SK-N-MC (cell line): ENCODE results near the gene FOXP1.

Source experiments
- DNase-seq: peaks from one replicate; pipeline ENCODE4 v3.0.0-alpha.2; 2011; ENCODE audit warnings: low read depth, low spot score
- H3K27ac ChIP-seq: fragments of 200-600 bp; sonication (generic); 2 replicates; pipeline ENCODE4 v1.5.1; 2016; ENCODE audit warnings: mixed run types
- H3K36me3 ChIP-seq: fragments of 200-600 bp; sonication (generic); 2 replicates; pipeline ENCODE4 v1.6.1; 2017; ENCODE audit warnings: antibody characterized with exemption, low read length, mixed read lengths; ENCODE audit not compliant: insufficient read depth
- H3K4me3 ChIP-seq: fragments of 200-600 bp; sonication (generic); 2 replicates; pipeline ENCODE4 v1.5.1; 2016
- H3K9ac ChIP-seq: fragments of 200-600 bp; sonication (generic); 2 replicates; pipeline ENCODE4 v1.8.0; 2017; ENCODE audit warnings: mixed run types, mixed read lengths; ENCODE audit not compliant: insufficient read length
- H3K9me3 ChIP-seq: fragments of 200-600 bp; sonication (generic); 2 replicates; pipeline ENCODE4 v1.6.1; 2017; ENCODE audit warnings: low read depth, mild to moderate bottlenecking, antibody characterized with exemption, low read length, moderate library complexity, mixed read lengths
- EZH2 ChIP-seq: fragments of 200-600 bp; sonication (generic); IDR thresholded peaks from one replicate; pipeline ENCODE4 v1.6.1; 2017; ENCODE audit warnings: antibody characterized with exemption
- FOXP2 ChIP-seq: optimal IDR thresholded peaks from 2 replicates; pipeline ENCODE3; 2011; ENCODE audit warnings: mild to moderate bottlenecking, moderate library complexity; ENCODE audit not compliant: insufficient read depth; ENCODE audit errors: extremely low read length, control extremely low read depth
- POLR2AphosphoS5 ChIP-seq: IDR thresholded peaks from 2 replicates; pipeline ENCODE4 v1.6.1; 2012; ENCODE audit warnings: mild to moderate bottlenecking, low read depth, low read length, borderline replicate concordance

Gene FOXP1

GRCh38 chr3:71429597-71429988 lies 153.9 kb downstream of the FOXP1 start:
- H3K27ac ChIP-seq: no peak overlapping the region
- no peaks in the 10 kb centered on the region for H3K9me3 ChIP-seq
- H3K4me3 ChIP-seq: no peak overlapping the region
- TF ChIP-seq EZH2 (no peak), FOXP2 (no peak), POLR2AphosphoS5 (no peak)
- no peaks in the 10 kb centered on the region for H3K36me3 ChIP-seq
- H3K9ac ChIP-seq: no peak overlapping the region
- DNase-seq: no peak

GRCh38 chr3:71428841-71429596 lies 154.5 kb downstream of the FOXP1 start:
- H3K9me3 ChIP-seq: no peaks in the 10 kb centered on the region
- H3K9ac ChIP-seq: no peak overlapping the region
- H3K4me3 ChIP-seq: no peak overlapping the region
- no peak for DNase-seq
- no peaks in the 10 kb centered on the region for H3K36me3 ChIP-seq
- no peak overlapping the region for H3K27ac ChIP-seq
- TF ChIP-seq EZH2 (no peak), POLR2AphosphoS5 (no peak), FOXP2 (no peak)

GRCh38 chr3:71425491-71426071 lies 157.9 kb downstream of the FOXP1 start:
- H3K27ac ChIP-seq: no peak overlapping the region
- no peak for TF ChIP-seq POLR2AphosphoS5
- no peak for TF ChIP-seq EZH2
- no peak for TF ChIP-seq FOXP2
- no peaks in the 10 kb centered on the region for H3K9me3 ChIP-seq
- no peak for DNase-seq
- no peak overlapping the region for H3K4me3 ChIP-seq
- no peaks in the 10 kb centered on the region for H3K36me3 ChIP-seq
- H3K9ac ChIP-seq: no peak overlapping the region

GRCh38 chr3:71423151-71423906 lies 160.2 kb downstream of the FOXP1 start:
- Histone ChIP-seq H3K9ac (no peak overlapping the region), H3K27ac (no peak overlapping the region), H3K4me3 (no peak overlapping the region), H3K9me3 (no peaks in the 10 kb centered on the region), H3K36me3 (no peaks in the 10 kb centered on the region)
- no peak for TF ChIP-seq EZH2
- no peak for TF ChIP-seq POLR2AphosphoS5
- peak; percentile 40 for DNase-seq

DNA sequence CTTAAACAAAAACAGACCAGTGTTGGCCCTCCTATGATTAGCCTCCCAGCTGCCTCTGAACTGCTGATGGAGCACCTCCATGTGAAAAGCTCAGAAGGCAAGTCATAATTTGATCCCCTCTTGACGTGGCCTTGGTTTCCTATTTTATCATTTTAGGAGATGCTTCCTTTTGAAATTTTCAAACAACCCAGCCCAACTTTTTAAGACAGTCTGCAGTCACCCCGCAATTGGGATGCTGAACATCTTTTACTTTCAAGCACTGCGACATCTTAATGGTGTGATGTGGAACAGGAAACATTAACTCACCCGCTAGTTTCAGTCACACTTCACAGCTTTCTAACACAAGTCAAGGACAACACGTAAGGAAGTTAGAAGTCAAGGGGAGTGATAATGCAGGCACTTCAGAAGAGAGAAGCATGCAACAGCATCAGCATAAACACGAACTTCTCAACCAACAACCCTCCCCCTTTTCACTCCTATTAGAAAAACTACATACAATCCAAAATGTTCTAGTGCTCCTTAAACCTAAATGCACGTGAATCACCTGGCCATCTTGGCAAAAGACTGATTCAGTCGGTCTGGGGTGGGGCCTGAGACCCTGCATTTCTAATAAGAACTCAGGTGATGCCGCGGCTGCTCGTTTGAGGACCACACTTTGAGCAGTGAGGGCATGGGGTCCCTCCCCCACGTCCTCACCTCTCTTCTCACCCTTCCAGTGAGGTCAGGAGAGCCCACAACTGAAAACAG lies 161.5 kb downstream of the FOXP1 start:
- H3K36me3 ChIP-seq: no peaks in the 10 kb centered on the region
- no peak overlapping the region for H3K9ac ChIP-seq
- no peaks in the 10 kb centered on the region for H3K9me3 ChIP-seq
- no peak for TF ChIP-seq FOXP2
- TF ChIP-seq EZH2: no peak
- no peak for TF ChIP-seq POLR2AphosphoS5
- no peak overlapping the region for H3K4me3 ChIP-seq
- no peak overlapping the region for H3K27ac ChIP-seq
- DNase-seq: no peak

GRCh38 chr3:71421475-71421819 lies 162.1 kb downstream of the FOXP1 start:
- H3K27ac ChIP-seq: no peak overlapping the region
- no peak overlapping the region for H3K9ac ChIP-seq

DNA sequence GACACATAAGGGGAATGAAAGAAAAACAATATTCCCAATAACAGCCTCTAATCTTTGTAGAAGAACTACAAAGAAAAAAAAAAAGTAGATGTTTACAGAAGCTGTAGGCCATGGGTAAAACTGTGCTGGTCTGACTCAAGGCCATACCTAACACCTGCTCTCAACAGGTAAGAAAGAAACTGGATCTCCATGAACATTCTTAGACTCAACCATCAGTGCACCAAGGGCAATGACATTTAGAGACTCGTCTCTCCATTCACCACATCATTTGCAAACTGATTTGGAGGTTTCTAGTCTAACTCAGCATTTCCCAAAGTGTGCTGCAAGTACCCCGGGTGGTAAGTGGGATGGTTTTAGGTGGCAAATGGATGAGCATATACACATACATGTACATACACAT lies 164.2 kb downstream of the FOXP1 start:
- TF ChIP-seq EZH2 (no peak), POLR2AphosphoS5 (no peak), FOXP2 (no peak)
- Histone ChIP-seq H3K36me3 (no peaks in the 10 kb centered on the region), H3K9ac (no peak overlapping the region), H3K27ac (no peak overlapping the region), H3K9me3 (no peaks in the 10 kb centered on the region), H3K4me3 (no peak overlapping the region)
- DNase-seq: no peak

More at GRCh38 chr3:71421475-71421819, 162.1 kb downstream of the FOXP1 start:
- no peak overlapping the region for H3K4me3 ChIP-seq
- no peak for DNase-seq
- TF ChIP-seq EZH2 (no peak), POLR2AphosphoS5 (no peak), FOXP2 (no peak)
- H3K9me3 ChIP-seq: no peaks in the 10 kb centered on the region
- no peaks in the 10 kb centered on the region for H3K36me3 ChIP-seq

- no peak overlapping the region for H3K27ac ChIP-seq
- no peaks in the 10 kb centered on the region for H3K9me3 ChIP-seq
- no peak overlapping the region for H3K9ac ChIP-seq
- TF ChIP-seq EZH2 (no peak), POLR2AphosphoS5 (no peak), FOXP2 (no peak)
- no peak for DNase-seq
- H3K36me3 ChIP-seq: no peaks in the 10 kb centered on the region
- H3K4me3 ChIP-seq: no peak overlapping the region
Measured at GRCh38 chr3:71417791-71418190, 165.7 kb downstream of the FOXP1 start.
